Activated naive CD4-positive, alpha-beta T cell treated with anti-CD3 and anti-CD28 coated beads, Interleukin-2, amount 50 U/mL, for 72 hours (primary cell): ENCODE data around the gene ZNF579. TPM values are rescaled to one million over a fixed set of nuclear protein-coding genes. Genes with fewer than 3 reads are reported as not detected.
"Not testable (repeated sequence)": the region's sequence is repeated elsewhere in the genome, so short reads cannot be mapped to it uniquely, and the experiment has no call there.

ENCODE experiments used
- ATAC-seq, 2 donors: fragments of 150-1000 bp; cut with Tn5 transposase; 2 replicates each; pipeline ENCODE4 v1.10.0; 2021; ENCODE audit warnings: mild to moderate bottlenecking in 2 of 2, moderate library complexity in 2 of 2
- DNase-seq, 2 donors: peaks; one replicate each; pipeline ENCODE4 v3.0.0; 2021 to 2022; ENCODE audit warnings: low spot score in 2 of 2
- H3K27ac Mint-ChIP-seq, 2 donors: one replicate each; pipeline ENCODE4 v1.8.0; 2022; ENCODE audit warnings: mild to moderate bottlenecking in 2 of 2, mixed read lengths in 2 of 2
- H3K36me3 Mint-ChIP-seq, 2 donors: one replicate each; pipeline ENCODE4 v1.8.0; 2022; ENCODE audit warnings: mixed read lengths in 2 of 2
- H3K9me3 Mint-ChIP-seq, 2 donors: one replicate each; pipeline ENCODE4 v1.8.0; 2022; ENCODE audit warnings: mixed read lengths in 2 of 2
- total RNA-seq, 2 donors: library from RNA; stranded (reverse); gene quantifications; one replicate each; pipeline ENCODE4 v1.2.3, GENCODE V29; 2022

The ZNF579 gene
- total RNA-seq, 2 donors from 2014 or later: 8.7 to 10.1 TPM

DNA sequence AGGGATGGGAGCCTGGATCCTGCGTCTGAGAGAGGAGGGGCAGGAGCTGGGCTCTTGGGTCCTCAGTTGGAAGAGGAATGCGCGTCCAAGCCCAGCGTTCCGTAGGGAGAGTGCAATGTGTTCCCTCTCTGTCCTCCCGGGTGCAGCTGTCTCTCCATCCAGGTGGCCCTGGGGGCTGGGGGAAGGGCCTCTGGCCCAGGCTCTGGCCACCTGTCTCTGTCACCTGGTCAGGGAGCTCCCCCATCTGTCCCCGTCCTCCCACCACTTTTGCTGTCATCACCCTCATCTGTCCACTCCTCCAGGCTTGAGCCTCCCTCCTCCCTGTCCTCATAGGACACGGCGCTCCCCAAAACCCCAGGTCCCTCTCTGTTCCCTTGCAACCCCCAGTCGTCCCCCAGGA lies 40.0 kb downstream of the ZNF579 start:
- ATAC-seq (no peak), DNase-seq (no peak)
- no peak overlapping the region for H3K27ac Mint-ChIP-seq
- peaks cover 4% of the 10 kb centered on the region in 2 donors for H3K9me3 Mint-ChIP-seq
- H3K36me3 Mint-ChIP-seq: no peaks in the 10 kb centered on the region

DNA sequence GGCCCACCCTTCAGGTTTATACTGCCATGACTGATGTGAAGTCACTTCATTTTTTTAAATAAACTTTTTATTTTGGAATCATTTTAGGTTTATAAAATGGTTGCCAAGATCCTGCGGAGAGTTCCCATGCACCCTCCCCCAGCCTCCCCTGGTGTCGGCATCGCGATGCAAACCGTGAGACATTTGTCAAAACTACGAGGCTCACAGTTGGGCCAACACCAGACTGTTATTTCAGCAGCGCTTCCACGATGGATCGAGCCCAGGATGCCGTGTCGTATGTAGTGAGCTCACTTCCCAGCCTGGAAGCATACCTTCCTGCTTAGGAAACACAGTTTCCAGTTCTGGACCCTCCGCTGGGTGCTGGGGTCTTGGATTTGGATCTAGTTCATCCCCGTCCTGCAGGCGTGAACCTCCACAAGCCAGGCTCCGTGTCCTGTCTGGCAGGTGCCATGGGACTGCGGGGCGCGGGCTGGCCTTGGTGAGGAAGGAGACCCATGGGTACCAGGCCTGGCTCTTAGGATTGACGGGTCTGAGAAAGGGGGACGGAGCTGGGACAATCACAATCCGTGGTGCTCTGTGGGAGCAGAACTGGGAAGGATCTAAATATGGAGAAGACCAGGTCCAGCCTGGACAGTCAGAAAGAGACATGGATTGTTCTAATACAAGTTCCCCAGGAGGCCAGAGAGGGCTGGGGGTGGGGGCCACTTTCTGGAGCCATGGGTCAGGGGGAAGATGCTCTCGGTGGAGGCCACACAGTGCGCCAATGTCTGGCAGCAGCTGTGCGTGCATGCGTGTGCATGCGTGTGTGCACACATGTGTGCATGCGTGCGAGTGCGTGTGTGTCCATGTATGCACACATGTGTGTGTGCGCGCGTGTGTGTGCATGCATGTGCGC lies 41.3 kb downstream of the ZNF579 start:
- Mint-ChIP-seq H3K9me3 (peaks cover 4% of the 10 kb centered on the region in 2 donors), H3K36me3 (no peaks in the 10 kb centered on the region), H3K27ac (no peak overlapping the region)
- DNase-seq: no peak
- no peak for ATAC-seq

DNA sequence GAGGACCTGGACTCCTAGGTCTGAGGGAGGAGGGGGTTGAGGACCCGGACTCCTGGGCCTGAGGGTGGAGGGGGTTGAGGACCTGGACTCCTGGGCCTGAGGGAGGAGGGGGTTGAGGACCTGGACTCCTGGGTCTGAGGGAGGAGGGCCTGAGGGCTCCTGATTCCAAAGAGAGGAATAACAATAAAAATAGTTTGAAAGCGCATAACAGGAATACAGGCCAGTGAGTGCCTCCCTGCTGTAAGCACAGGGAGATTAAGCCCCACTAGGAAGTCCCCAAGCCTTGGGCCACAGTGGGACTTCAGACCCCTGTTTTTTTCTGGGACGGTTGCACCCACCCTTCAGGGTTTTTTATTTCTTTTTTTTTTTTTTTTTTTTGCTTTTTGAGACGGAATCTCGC lies 42.5 kb downstream of the ZNF579 start:
- H3K27ac Mint-ChIP-seq: no peak overlapping the region
- H3K9me3 Mint-ChIP-seq: peaks cover 0 to under 1% of the 10 kb centered on the region in 2 donors
- H3K36me3 Mint-ChIP-seq: no peaks in the 10 kb centered on the region
- no peak for DNase-seq
- no peak for ATAC-seq

DNA sequence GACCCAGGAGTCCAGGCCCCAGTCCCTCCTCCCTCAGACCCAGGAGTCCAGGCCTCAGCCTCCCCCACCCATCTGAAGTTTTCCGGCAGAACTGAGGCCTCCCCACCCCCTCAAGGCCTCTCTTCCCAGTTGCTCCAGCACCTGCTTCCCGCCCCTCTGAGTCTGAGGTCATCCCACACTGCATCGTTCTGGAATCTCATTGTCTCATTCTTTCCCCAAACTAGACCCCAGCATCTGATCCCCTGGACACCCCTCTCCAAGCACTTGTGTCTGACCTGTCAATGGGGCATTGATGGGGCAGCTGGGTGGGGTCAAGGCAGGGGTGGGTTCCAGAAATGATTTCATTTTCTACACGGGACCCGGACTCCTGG lies 42.9 kb downstream of the ZNF579 start:
- H3K9me3 Mint-ChIP-seq: no peaks in the 10 kb centered on the region
- no peak for ATAC-seq
- H3K27ac Mint-ChIP-seq: no peak overlapping the region
- no peak for DNase-seq
- no peaks in the 10 kb centered on the region for H3K36me3 Mint-ChIP-seq

DNA sequence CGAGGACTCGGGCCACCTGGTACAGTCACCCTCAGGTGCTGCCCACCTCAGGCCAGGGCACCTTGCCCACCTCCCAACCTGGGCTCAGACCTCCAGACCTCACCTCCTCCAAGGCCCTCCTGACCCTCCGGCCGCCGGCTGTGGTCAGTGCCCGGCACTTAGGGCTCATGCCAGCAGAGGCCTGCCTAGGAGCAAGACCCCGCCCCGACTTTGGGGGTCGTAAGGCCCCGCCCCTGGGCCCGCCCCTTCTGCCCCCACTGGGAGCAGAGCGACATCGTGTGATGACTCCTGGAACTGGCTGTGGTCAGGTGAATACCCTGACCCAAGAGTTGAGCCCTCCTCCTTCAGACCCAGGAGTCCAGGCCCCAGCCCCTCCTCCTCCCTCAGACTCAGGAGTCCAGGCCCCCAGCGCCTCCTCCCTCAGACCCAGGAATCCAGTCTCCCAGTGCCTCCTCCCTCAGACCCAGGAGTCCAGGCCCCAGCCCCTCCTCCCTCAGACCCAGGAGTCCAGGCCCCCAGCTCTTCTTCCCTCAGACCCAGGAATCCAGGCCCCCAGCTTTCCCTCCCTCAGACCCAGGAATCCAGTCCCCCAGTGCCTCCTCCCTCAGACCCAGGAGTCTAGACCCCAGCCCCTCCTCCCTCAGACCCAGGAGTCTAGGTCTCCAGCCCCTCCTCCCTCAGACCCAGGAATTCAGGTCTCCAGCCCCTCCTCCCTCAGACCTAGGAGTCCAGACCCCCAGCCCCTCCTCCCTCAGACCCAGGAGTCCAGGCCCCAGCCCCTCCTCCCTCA lies 43.5 kb downstream of the ZNF579 start, which contains the start of gene SBK2:
TSS of gene SBK2 (minus strand) at position 183 of the 790 bp plus-strand sequence. CDS start 839 bp downstream, outside the sequence.
- H3K36me3 Mint-ChIP-seq: no peaks in the 10 kb centered on the region
- DNase-seq (no peak), ATAC-seq (no peak)
- H3K27ac Mint-ChIP-seq: no peak within 1 kb of the TSS
- H3K9me3 Mint-ChIP-seq: no peaks in the 10 kb centered on the region

DNA sequence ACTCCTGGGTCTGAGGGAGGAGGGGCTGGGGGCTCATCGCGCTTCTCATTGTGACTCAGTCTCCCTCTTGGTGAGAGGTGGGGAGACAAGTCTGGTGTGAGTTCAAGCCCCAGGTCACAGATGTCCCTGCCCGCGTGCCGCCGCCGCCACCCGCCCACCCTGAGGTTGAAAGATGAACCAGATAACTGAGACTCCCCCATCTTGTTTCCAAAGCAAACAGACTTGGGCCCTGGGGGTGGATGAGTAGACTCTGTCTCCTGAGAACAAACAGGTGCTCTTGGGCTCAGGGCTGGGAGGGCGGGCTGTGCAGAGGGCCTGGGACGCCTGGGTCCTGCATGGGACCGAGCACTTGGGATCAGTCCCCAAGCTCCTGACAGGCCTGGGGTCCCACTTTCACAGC lies 44.3 kb downstream of the ZNF579 start:
- H3K27ac Mint-ChIP-seq: no peak overlapping the region
- DNase-seq (no peak), ATAC-seq (no peak)
- no peaks in the 10 kb centered on the region for H3K9me3 Mint-ChIP-seq
- no peaks in the 10 kb centered on the region for H3K36me3 Mint-ChIP-seq

DNA sequence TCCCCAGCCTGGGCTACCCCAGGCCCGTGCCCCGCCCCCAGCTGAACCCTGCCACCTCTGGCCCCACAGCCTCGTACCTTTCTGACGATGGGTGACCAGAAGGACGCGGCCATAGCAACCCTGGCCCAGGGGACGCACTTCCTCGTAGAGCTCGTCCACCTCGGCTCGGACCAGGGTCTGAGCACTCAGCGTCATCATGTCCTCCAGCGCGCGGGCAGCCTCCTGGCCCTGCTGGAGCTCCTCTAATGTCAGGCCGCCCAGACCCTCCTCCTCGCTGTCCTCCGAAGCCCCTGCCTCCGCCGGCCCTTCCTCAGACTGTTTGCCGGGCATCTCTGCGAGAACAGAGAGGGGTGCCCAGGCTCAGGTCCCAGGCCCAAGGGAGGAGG lies 44.7 kb downstream of the ZNF579 start:
- Mint-ChIP-seq H3K9me3 (no peaks in the 10 kb centered on the region), H3K27ac (no peak overlapping the region), H3K36me3 (no peaks in the 10 kb centered on the region)
- DNase-seq (no peak), ATAC-seq (no peak)

DNA sequence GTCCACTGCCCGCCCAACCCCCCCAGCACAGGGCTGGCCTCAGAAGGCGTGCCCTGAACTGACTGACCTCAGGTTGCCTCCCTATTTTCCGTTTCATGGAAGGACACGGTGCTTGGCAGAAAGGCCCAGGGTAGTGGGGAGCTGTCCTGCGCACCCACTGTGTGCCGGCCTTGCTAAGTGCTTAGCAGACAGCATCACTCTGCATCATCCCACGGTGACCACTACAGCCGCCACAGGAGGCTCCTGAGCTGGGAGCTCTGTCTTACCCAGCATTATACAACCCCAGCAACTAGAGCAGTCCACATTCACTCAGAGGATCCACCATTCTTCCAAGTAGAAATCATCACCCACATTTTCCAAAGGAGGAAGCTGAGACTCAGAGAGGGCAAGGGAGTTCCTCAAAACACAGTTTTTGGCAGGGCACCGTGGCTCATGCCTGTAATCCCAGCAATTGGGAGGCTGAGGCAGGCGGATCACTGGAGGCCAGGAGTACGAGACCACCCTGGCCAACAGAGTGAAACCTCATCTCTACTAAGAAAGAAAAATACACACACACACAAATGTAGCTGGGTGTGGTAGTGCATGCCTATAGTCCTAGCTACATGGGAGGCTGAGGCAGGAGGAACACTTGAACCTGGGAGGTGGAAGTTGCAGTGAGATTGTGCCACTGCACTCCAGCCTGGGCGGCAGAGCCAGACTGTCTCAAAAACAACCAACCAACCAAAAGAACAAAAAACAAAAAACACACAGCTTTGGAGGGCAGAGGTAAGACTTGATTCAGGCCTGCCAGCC lies 45.3 kb downstream of the ZNF579 start:
- H3K27ac Mint-ChIP-seq: no peak overlapping the region
- H3K9me3 Mint-ChIP-seq: no peaks in the 10 kb centered on the region
- no peak for ATAC-seq
- DNase-seq: no peak
- no peaks in the 10 kb centered on the region for H3K36me3 Mint-ChIP-seq

DNA sequence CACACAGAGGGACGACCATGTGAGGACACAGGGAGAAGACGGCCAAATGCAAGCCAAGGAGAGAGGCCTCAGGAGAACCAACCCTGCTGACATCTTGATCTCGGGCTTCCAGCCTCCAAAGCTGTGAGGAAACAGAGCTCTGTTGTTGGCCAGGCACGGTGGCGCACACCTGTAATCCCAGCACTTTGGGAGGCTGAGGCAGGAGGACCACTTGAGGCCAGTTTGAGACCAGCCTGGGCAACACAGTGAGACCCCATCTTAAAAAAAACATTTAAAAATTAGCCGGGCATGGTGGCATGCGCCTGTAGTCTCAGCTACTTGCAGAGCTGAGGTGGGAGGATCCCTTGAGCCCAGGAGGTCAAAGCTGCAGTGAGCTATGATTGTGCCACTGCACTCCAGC lies 46.4 kb downstream of the ZNF579 start:
- DNase-seq, H3K9me3 Mint-ChIP-seq, H3K36me3 Mint-ChIP-seq, ATAC-seq, H3K27ac Mint-ChIP-seq: not testable (repeated sequence)

DNA sequence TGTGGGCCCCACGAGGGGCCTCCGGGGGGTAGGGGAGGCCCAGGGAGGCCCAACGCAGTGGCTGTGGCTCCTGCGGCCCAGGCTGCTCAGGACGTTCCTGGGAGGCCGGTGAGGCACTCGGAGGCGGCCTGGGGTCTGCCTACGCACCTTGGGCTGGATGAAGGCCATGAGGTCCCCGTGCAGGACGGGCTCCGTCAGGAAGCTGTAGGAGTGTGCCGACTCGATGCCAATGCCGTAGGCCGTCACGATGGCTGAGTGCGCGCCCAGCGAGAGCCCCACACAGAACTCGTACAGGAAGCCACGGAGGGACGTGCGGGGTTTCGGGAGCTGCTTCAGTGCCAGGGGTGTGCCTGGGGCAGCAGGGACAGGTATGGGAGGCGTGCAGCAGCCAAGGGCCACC lies 49.7 kb downstream of the ZNF579 start:
- Mint-ChIP-seq H3K9me3 (no peaks in the 10 kb centered on the region), H3K27ac (no peak overlapping the region), H3K36me3 (no peaks in the 10 kb centered on the region)
- DNase-seq: no peak
- ATAC-seq: no peak

DNA sequence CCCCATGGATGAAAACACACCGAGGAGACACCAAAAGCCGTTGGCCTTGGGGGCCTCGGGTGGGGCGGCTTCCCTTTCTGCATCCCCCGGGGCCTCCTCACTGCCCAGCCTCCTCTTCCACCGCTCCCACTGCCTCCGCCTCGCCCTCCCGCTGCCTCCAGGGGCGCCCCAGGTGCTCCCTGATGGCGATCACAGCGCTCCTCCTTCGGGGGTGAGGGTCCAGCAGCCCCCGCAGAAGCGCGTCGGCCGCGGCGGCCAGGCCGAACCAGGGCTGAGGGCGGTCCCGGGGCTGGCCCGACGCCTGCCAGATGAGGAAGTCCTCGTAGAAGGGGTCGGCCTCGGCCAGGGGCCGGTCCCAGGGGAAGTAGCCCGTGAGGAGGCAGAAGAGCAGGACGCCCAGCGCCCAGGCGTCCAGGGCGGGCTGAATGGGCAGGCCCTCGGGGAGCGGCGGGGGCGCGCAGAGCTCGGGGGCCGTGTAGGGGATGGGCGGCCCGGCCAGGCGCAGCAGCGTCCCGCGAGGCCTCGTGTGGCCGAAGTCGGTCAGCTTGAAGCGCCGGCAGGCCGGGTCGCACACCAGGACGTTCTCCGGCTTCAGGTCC lies 50.9 kb downstream of the ZNF579 start:
- Mint-ChIP-seq H3K27ac (no peak overlapping the region), H3K9me3 (no peaks in the 10 kb centered on the region), H3K36me3 (no peaks in the 10 kb centered on the region)
- DNase-seq (no peak), ATAC-seq (no peak)

DNA sequence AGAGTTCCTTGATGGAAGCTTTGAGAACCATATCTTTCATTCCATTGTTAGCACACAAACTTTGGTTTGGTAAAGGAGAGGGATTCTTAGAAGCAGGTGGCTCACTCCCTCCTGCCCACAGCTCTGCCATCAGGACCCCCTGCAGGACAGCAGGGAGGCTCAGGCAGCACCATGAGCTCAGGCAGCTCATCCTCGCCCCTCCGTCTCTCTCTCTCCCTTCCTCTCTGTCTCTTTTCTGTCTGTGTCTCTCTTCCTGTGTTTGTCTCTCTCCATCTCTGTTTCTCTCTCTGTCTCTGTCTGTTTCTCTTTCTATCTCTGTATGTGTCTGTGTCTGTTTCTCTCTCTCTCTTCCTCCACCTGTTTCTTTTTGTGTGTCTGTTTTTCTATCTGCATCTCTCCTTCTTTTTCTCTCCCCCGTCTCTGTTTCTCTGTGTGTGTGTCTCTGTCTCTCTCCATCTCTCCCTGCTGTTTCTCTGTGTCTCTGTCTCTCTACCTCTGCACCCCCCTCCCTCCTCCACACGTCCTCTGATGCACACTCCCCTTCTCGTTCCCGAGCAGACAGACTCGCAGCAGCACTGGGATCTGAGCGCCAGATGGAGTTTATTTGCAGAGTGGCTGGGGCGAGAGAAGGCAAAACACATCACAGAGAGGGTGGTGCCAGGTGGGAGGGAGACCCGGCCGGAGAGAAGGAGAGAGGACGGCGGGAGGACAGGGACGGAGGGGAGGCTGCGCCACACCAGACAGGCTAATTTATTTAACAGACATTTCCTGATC lies 52.4 kb downstream of the ZNF579 start:
- ATAC-seq (no peak), DNase-seq (no peak)
- no peak overlapping the region for H3K27ac Mint-ChIP-seq
- H3K9me3 Mint-ChIP-seq: no peaks in the 10 kb centered on the region
- no peaks in the 10 kb centered on the region for H3K36me3 Mint-ChIP-seq

DNA sequence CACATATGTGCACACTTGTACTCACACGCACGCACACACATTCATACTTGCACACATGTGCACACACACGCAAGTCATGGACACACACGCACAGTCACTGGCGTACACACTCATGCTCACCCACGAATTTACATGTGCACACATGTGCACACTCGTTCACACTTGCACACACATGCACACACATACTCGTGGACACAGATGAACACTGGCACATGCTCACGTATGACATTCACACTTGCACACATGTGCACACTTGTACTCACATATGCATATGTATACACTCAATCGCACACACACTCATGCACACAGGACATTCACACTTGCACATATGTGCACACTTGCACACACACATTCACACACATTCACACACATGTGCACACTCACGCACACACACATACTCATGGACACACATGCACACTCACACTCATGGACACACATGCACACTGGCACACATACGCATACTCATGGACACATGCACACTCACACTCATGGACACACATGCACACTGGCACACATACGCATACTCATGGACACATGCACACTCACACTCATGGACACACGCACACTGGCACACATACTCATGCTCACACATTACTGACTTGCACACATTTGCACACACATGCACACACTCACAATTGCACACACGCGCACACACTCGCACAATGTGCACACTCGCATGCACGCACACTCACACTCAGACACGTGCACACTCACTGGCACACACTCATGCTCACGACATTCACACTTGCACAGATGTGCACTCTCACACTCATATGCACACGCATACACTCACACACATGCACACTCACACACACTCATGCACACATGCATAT lies 53.2 kb downstream of the ZNF579 start:
- DNase-seq (no peak), ATAC-seq (no peak)
- H3K27ac Mint-ChIP-seq: no peak overlapping the region
- no peaks in the 10 kb centered on the region for H3K9me3 Mint-ChIP-seq
- no peaks in the 10 kb centered on the region for H3K36me3 Mint-ChIP-seq
